ENCODE data around the gene MYO16. TPM values are rescaled to one million over a fixed set of nuclear protein-coding genes. Genes with fewer than 3 reads are reported as not detected.

The MYO16 gene
- total and polyA plus RNA-seq, 4 experiments from 2014 or later: 0.54 to 14.9 (median 6.3) TPM

GRCh38 chr13:108929532-108930206 is 300.3 kb downstream of the MYO16 start:
- POLR2A ChIA-PET (ENCODE audit: partially characterized antibody): no interaction called here
- DNase-seq: no peak
- Histone ChIP-seq H3K9me3 (ENCODE audit: control insufficient read depth in 1 of 2, low read length in 2 of 2) (no peaks in the 10 kb centered on the region), H3K36me3 (ENCODE audit: insufficient read depth, low read length) (no peaks in the 10 kb centered on the region), H3K27ac (ENCODE audit: low read depth, low read length) (no peak overlapping the region), H3K27me3 (ENCODE audit: insufficient read depth, low read length) (no peaks in the 10 kb centered on the region), H3K4me3 (ENCODE audit: low read length in 2 of 2) (no peak overlapping the region), H3K4me1 (ENCODE audit: insufficient read depth, low read length) (no peaks in the 10 kb centered on the region)
- H3K27me3 Mint-ChIP-seq: peaks cover 1 to 2% of the 10 kb centered on the region in 2 donors
- intact Hi-C loops (cut with micrococcal nuclease): no loop called here
- no peak overlapping the region for H3K27ac Mint-ChIP-seq
- CTCF ChIA-PET (ENCODE audit: partially characterized antibody): interaction anchor here (1.5 kb wide), 1 partner anchor 8 kb away, joined by 3 read pairs; no protein-coding TSS in a partner anchor
- H3K36me3 Mint-ChIP-seq: no peaks in the 10 kb centered on the region
- no peaks in the 10 kb centered on the region for H3K4me1 Mint-ChIP-seq
- no peak overlapping the region for H3K4me3 Mint-ChIP-seq
- H3K9me3 Mint-ChIP-seq: peaks cover 0 to 4% (median 0%) of the 10 kb centered on the region in 8 donors

- H3K4me3 Mint-ChIP-seq: no peak overlapping the region
- no peak overlapping the region for H3K27ac ChIP-seq (ENCODE audit: low read depth, low read length)
- POLR2A ChIA-PET (ENCODE audit: partially characterized antibody): no interaction called here
- H3K4me3 ChIP-seq (ENCODE audit: low read length in 2 of 2): no peak overlapping the region
- H3K27me3 Mint-ChIP-seq: peaks cover 0 to 4% of the 10 kb centered on the region in 2 donors
- H3K27me3 ChIP-seq (ENCODE audit: insufficient read depth, low read length): no peaks in the 10 kb centered on the region
- H3K9me3 Mint-ChIP-seq: peaks cover 0 to 11% (median 1%) of the 10 kb centered on the region in 8 donors
- H3K36me3 ChIP-seq (ENCODE audit: insufficient read depth, low read length): no peaks in the 10 kb centered on the region
- H3K36me3 Mint-ChIP-seq: no peaks in the 10 kb centered on the region
- H3K27ac Mint-ChIP-seq: no peak overlapping the region
- H3K4me1 Mint-ChIP-seq: no peaks in the 10 kb centered on the region
- no peaks in the 10 kb centered on the region for H3K9me3 ChIP-seq (ENCODE audit: control insufficient read depth in 1 of 2, low read length in 2 of 2)
- no peak for DNase-seq
- intact Hi-C loops (cut with micrococcal nuclease): no loop called here
- CTCF ChIA-PET (ENCODE audit: partially characterized antibody): no interaction called here
- H3K4me1 ChIP-seq (ENCODE audit: insufficient read depth, low read length): no peaks in the 10 kb centered on the region
These were observed 302.8 kb downstream of the MYO16 start for GRCh38 chr13:108932196-108932595.

GRCh38 chr13:108933061-108933460 is 303.6 kb downstream of the MYO16 start:
- H3K36me3 Mint-ChIP-seq: no peaks in the 10 kb centered on the region
- Histone ChIP-seq H3K27ac (ENCODE audit: low read depth, low read length) (no peak overlapping the region), H3K27me3 (ENCODE audit: insufficient read depth, low read length) (no peaks in the 10 kb centered on the region), H3K4me3 (ENCODE audit: low read length in 2 of 2) (no peak overlapping the region), H3K36me3 (ENCODE audit: insufficient read depth, low read length) (no peaks in the 10 kb centered on the region), H3K9me3 (ENCODE audit: control insufficient read depth in 1 of 2, low read length in 2 of 2) (no peaks in the 10 kb centered on the region), H3K4me1 (ENCODE audit: insufficient read depth, low read length) (no peaks in the 10 kb centered on the region)
- H3K27ac Mint-ChIP-seq: no peak overlapping the region
- peaks cover 2 to 18% (median 3%) of the 10 kb centered on the region in 8 donors for H3K9me3 Mint-ChIP-seq
- CTCF ChIA-PET (ENCODE audit: partially characterized antibody): no interaction called here
- intact Hi-C loops (cut with micrococcal nuclease): no loop called here
- H3K4me3 Mint-ChIP-seq: no peak overlapping the region
- H3K27me3 Mint-ChIP-seq: peaks cover 0 to 6% of the 10 kb centered on the region in 2 donors
- H3K4me1 Mint-ChIP-seq: no peaks in the 10 kb centered on the region
- DNase-seq: no peak
- POLR2A ChIA-PET (ENCODE audit: partially characterized antibody): no interaction called here

DNA sequence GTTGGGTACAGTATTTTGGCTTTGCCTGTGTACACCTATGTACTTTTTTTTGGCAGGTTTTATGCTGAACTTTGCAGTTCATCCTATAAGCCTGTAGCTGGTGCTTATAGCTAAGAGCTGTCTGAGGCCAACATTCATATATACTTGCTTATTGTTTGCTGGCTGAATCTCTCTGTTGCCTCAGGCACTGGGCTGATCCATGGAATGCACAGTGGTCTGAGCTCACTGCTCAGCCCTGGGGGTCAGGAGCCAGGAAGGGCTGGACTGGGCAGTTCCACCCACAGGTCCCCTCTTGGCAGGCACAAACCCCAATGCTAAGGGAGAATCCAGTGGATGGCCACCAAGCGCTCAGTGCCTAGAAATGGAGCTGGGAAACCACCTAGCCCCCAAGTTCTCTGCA is 308.7 kb downstream of the MYO16 start:
- peaks cover 2 to 18% (median 3%) of the 10 kb centered on the region in 8 donors for H3K9me3 Mint-ChIP-seq
- H3K4me1 ChIP-seq (ENCODE audit: insufficient read depth, low read length): no peaks in the 10 kb centered on the region
- ChIA-PET CTCF (ENCODE audit: partially characterized antibody) (interaction anchor here (1.1 to 1.5 kb wide), 2 partner anchors 9 to 22 kb away, joined by 3 read pairs; no protein-coding TSS in a partner anchor), POLR2A (ENCODE audit: partially characterized antibody) (no interaction called here)
- no peak overlapping the region for H3K4me3 Mint-ChIP-seq
- no peaks in the 10 kb centered on the region for H3K4me1 Mint-ChIP-seq
- H3K36me3 ChIP-seq (ENCODE audit: insufficient read depth, low read length): no peaks in the 10 kb centered on the region
- no peak overlapping the region for H3K27ac ChIP-seq (ENCODE audit: low read depth, low read length)
- H3K9me3 ChIP-seq (ENCODE audit: control insufficient read depth in 1 of 2, low read length in 2 of 2): no peaks in the 10 kb centered on the region
- no peaks in the 10 kb centered on the region for H3K27me3 ChIP-seq (ENCODE audit: insufficient read depth, low read length)
- no peak overlapping the region for H3K27ac Mint-ChIP-seq
- no peak overlapping the region for H3K4me3 ChIP-seq (ENCODE audit: low read length in 2 of 2)
- peaks cover 0 to 8% of the 10 kb centered on the region in 2 donors for H3K27me3 Mint-ChIP-seq
- no peak for DNase-seq
- intact Hi-C loops (cut with micrococcal nuclease): no loop called here
- peaks cover 0 to 3% of the 10 kb centered on the region in 2 donors for H3K36me3 Mint-ChIP-seq

DNA sequence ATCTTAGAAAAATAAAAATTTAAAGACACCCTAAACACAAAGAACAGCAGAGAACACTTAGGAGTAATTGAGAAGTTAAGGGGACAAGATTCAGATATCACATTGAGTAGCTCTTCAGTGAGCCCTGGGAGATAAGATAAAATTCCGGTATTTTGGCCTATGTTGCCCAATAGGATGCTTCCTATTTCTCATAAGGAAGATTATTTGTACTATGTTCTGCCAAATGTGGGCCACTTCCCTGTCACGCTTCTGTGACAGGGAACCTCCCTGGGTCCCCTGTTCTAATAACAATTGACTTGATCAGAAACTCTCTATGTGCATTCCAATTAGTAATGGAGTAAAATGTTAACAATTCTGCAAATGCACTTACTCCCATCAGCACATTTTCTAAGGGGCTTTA is 310.7 kb downstream of the MYO16 start:
- no peak overlapping the region for H3K27ac ChIP-seq (ENCODE audit: low read depth, low read length)
- peaks cover 0 to 3% of the 10 kb centered on the region in 2 donors for H3K36me3 Mint-ChIP-seq
- no peaks in the 10 kb centered on the region for H3K9me3 ChIP-seq (ENCODE audit: control insufficient read depth in 1 of 2, low read length in 2 of 2)
- H3K4me1 ChIP-seq (ENCODE audit: insufficient read depth, low read length): no peaks in the 10 kb centered on the region
- no peaks in the 10 kb centered on the region for H3K4me1 Mint-ChIP-seq
- ChIA-PET POLR2A (ENCODE audit: partially characterized antibody) (no interaction called here), CTCF (ENCODE audit: partially characterized antibody) (no interaction called here)
- intact Hi-C loops (cut with micrococcal nuclease): no loop called here
- no peaks in the 10 kb centered on the region for H3K36me3 ChIP-seq (ENCODE audit: insufficient read depth, low read length)
- H3K9me3 Mint-ChIP-seq: peaks cover 0 to 14% (median 2%) of the 10 kb centered on the region in 8 donors
- no peak overlapping the region for H3K4me3 ChIP-seq (ENCODE audit: low read length in 2 of 2)
- DNase-seq: no peak
- peaks cover 0 to 8% of the 10 kb centered on the region in 2 donors for H3K27me3 Mint-ChIP-seq
- H3K4me3 Mint-ChIP-seq: no peak overlapping the region
- H3K27me3 ChIP-seq (ENCODE audit: insufficient read depth, low read length): no peaks in the 10 kb centered on the region
- H3K27ac Mint-ChIP-seq: no peak overlapping the region

GRCh38 chr13:108943842-108944241 is 314.4 kb downstream of the MYO16 start:
- ChIA-PET CTCF (ENCODE audit: partially characterized antibody) (no interaction called here), POLR2A (ENCODE audit: partially characterized antibody) (no interaction called here)
- Mint-ChIP-seq H3K9me3 (peaks cover 0 to 2% (median 0%) of the 10 kb centered on the region in 8 donors), H3K27me3 (peaks cover 0 to 3% of the 10 kb centered on the region in 2 donors), H3K4me3 (no peak overlapping the region), H3K27ac (no peak overlapping the region), H3K4me1 (no peaks in the 10 kb centered on the region), H3K36me3 (peaks cover 0 to 3% of the 10 kb centered on the region in 2 donors)
- H3K36me3 ChIP-seq (ENCODE audit: insufficient read depth, low read length): no peaks in the 10 kb centered on the region
- DNase-seq: no peak
- no peak overlapping the region for H3K4me3 ChIP-seq (ENCODE audit: low read length in 2 of 2)
- intact Hi-C loops (cut with micrococcal nuclease): no loop called here
- no peaks in the 10 kb centered on the region for H3K4me1 ChIP-seq (ENCODE audit: insufficient read depth, low read length)
- no peaks in the 10 kb centered on the region for H3K27me3 ChIP-seq (ENCODE audit: insufficient read depth, low read length)
- H3K9me3 ChIP-seq (ENCODE audit: control insufficient read depth in 1 of 2, low read length in 2 of 2): no peaks in the 10 kb centered on the region
- H3K27ac ChIP-seq (ENCODE audit: low read depth, low read length): no peak overlapping the region

DNA sequence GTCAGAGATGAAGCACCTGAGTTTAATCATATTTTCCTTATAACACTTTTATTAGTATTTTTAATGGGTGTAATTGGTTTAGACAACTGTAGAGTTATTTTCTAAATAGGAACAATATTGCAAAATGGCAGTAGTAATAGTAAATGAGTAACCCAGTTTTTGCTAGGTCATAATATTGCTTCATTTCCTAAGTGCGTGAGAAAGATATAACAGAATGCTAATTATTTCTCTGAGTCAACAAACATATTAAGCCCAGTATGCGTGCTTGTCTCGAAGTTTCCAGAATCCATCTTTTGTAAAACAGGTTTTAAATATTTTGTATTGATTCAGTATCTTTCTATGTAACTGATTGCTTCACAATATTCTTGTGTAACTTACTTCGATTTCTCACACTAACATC is 315.3 kb downstream of the MYO16 start:
- H3K27me3 ChIP-seq (ENCODE audit: insufficient read depth, low read length): no peaks in the 10 kb centered on the region
- no peaks in the 10 kb centered on the region for H3K36me3 ChIP-seq (ENCODE audit: insufficient read depth, low read length)
- Mint-ChIP-seq H3K27ac (no peak overlapping the region), H3K27me3 (peaks cover 0 to 2% of the 10 kb centered on the region in 2 donors), H3K4me1 (no peaks in the 10 kb centered on the region), H3K9me3 (peaks cover 0 to 2% (median 0%) of the 10 kb centered on the region in 8 donors), H3K36me3 (no peaks in the 10 kb centered on the region), H3K4me3 (no peak overlapping the region)
- DNase-seq: no peak
- POLR2A ChIA-PET (ENCODE audit: partially characterized antibody): no interaction called here
- no peak overlapping the region for H3K4me3 ChIP-seq (ENCODE audit: low read length in 2 of 2)
- CTCF ChIA-PET (ENCODE audit: partially characterized antibody): no interaction called here
- no peaks in the 10 kb centered on the region for H3K4me1 ChIP-seq (ENCODE audit: insufficient read depth, low read length)
- intact Hi-C loops (cut with micrococcal nuclease): no loop called here
- no peaks in the 10 kb centered on the region for H3K9me3 ChIP-seq (ENCODE audit: control insufficient read depth in 1 of 2, low read length in 2 of 2)
- H3K27ac ChIP-seq (ENCODE audit: low read depth, low read length): no peak overlapping the region

All from CD4-positive, alpha-beta memory T cell (primary cell).